Endodermal cell (in vitro differentiated cells): ENCODE results near the gene HTR2A. TPM values are rescaled to one million over a fixed set of nuclear protein-coding genes. Genes with fewer than 3 reads are reported as not detected.

ENCODE experiments used
- DNase-seq: peaks from one replicate; pipeline ENCODE4 v3.0.0-alpha.2; 2017
- H3K27ac ChIP-seq: 2 replicates; pipeline ENCODE4 v1.5.1; 2013; ENCODE audit warnings: mild to moderate bottlenecking, low read depth, low read length, moderate library complexity
- H3K27me3 ChIP-seq: 2 replicates; pipeline ENCODE4 v1.6.1; 2013; ENCODE audit warnings: mild to moderate bottlenecking, low read length, moderate library complexity; ENCODE audit not compliant: insufficient read depth, control insufficient read depth, poor library complexity, severe bottlenecking
- H3K36me3 ChIP-seq: 2 replicates; pipeline ENCODE4 v1.7.0; 2013; ENCODE audit warnings: mild to moderate bottlenecking, low read length, moderate library complexity; ENCODE audit not compliant: control insufficient read depth, insufficient read depth
- H3K4me1 ChIP-seq: one replicate; pipeline ENCODE4 v1.7.0; 2013; ENCODE audit warnings: low read length; ENCODE audit not compliant: control insufficient read depth, insufficient read depth
- H3K4me3 ChIP-seq: 2 replicates; pipeline ENCODE4 v1.5.1; 2013; ENCODE audit warnings: mild to moderate bottlenecking, low read length, moderate library complexity
- H3K9ac ChIP-seq: 2 replicates; pipeline ENCODE4 v1.6.1; 2013; ENCODE audit warnings: mild to moderate bottlenecking, low read length, moderate library complexity; ENCODE audit not compliant: poor library complexity, severe bottlenecking; ENCODE audit errors: extremely low read depth
- H3K9me3 ChIP-seq: 2 replicates; pipeline ENCODE4 v1.6.1; 2013; ENCODE audit warnings: mild to moderate bottlenecking, low read length, moderate library complexity; ENCODE audit not compliant: control insufficient read depth
- H3K27ac Mint-ChIP-seq: 2 replicates; pipeline ENCODE4 v1.8.0; 2020; ENCODE audit warnings: mixed read lengths
- H3K27me3 Mint-ChIP-seq: 2 replicates; pipeline ENCODE4 v1.8.0; 2021; ENCODE audit warnings: mild to moderate bottlenecking, mixed read lengths; ENCODE audit not compliant: insufficient read depth
- H3K36me3 Mint-ChIP-seq: 2 replicates; pipeline ENCODE4 v1.8.0; 2020; ENCODE audit warnings: low read depth, mixed read lengths
- H3K4me1 Mint-ChIP-seq: 2 replicates; pipeline ENCODE4 v1.8.0; 2020; ENCODE audit warnings: mixed read lengths
- H3K4me3 Mint-ChIP-seq: 2 replicates; pipeline ENCODE4 v1.8.0; 2020; ENCODE audit warnings: mild to moderate bottlenecking, moderate library complexity, mixed read lengths
- H3K9me3 Mint-ChIP-seq: 2 replicates; pipeline ENCODE4 v1.8.0; 2020; ENCODE audit warnings: mild to moderate bottlenecking, mixed read lengths
- CTCF ChIP-seq: fragments of 200-600 bp; sonication (generic); conservative IDR thresholded peaks from 2 replicates; pipeline ENCODE4 v1.5.0; 2021; ENCODE audit warnings: antibody characterized with exemption, mild to moderate bottlenecking
- WGBS, 2 experiments: methylation state at CpG; one replicate each; pipeline versions ENCODE4 v1.1.5 to v1.1.7; 2013; ENCODE audit warnings: missing lambda C conversion rate in 2 of 2, mixed read lengths in 1 of 2; ENCODE audit not compliant: insufficient coverage in 1 of 2, insufficient read length in 1 of 2; 5-methylcytosine and 5-hydroxymethylcytosine counted together
- total RNA-seq, 2 donors: library from RNA; stranded (reverse); fragmentation: NEBNext Ultra II Directional in 1 of 2; extraction: Animal tissue kit (Norgen Biotek cat#: 25700) in 1 of 2; gene quantifications; 2 replicates in 1 of 2; 3 replicates in 1 of 2; pipeline ENCODE4 v1.2.1, GENCODE V29; 2021

The HTR2A gene
- total RNA-seq, 2 donors from 2014 or later = not detected

GRCh38 chr13:46906405-46906804, 9.6 kb upstream of the HTR2A start:
- no peak for DNase-seq
- Histone ChIP-seq H3K27ac (no peak overlapping the region), H3K4me1 (no peaks in the 10 kb centered on the region), H3K4me3 (no peak overlapping the region), H3K36me3 (no peaks in the 10 kb centered on the region), H3K9me3 (no peaks in the 10 kb centered on the region), H3K9ac (no peak overlapping the region), H3K27me3 (no peaks in the 10 kb centered on the region)
- H3K9me3 Mint-ChIP-seq = no peaks in the 10 kb centered on the region
- H3K27ac Mint-ChIP-seq = no peak overlapping the region
- H3K36me3 Mint-ChIP-seq = no peaks in the 10 kb centered on the region
- H3K4me3 Mint-ChIP-seq = no peak overlapping the region
- no peak for TF ChIP-seq CTCF
- H3K4me1 Mint-ChIP-seq = no peaks in the 10 kb centered on the region
- no peaks in the 10 kb centered on the region for H3K27me3 Mint-ChIP-seq

- 86% methylated on average over 3 of the region's 3 CpGs; no CpG with 5 or more reads in 1 of the 2 experiments for WGBS, 2 experiments
- H3K4me1 ChIP-seq = no peaks in the 10 kb centered on the region
- Mint-ChIP-seq H3K27me3 (no peaks in the 10 kb centered on the region), H3K27ac (no peak overlapping the region), H3K4me3 (no peak overlapping the region), H3K9me3 (no peaks in the 10 kb centered on the region), H3K4me1 (no peaks in the 10 kb centered on the region), H3K36me3 (no peaks in the 10 kb centered on the region)
- no peaks in the 10 kb centered on the region for H3K36me3 ChIP-seq
- no peak overlapping the region for H3K27ac ChIP-seq
- no peak for DNase-seq
- no peaks in the 10 kb centered on the region for H3K9me3 ChIP-seq
- no peak overlapping the region for H3K4me3 ChIP-seq
- TF ChIP-seq CTCF = peak; percentile 69
- H3K27me3 ChIP-seq = no peaks in the 10 kb centered on the region
- no peak overlapping the region for H3K9ac ChIP-seq
Observed at GRCh38 chr13:46905249-46905648, 8.4 kb upstream of the HTR2A start.

GRCh38 chr13:46903748-46904147, 6.9 kb upstream of the HTR2A start:
- Mint-ChIP-seq H3K27ac (no peak overlapping the region), H3K9me3 (no peaks in the 10 kb centered on the region), H3K27me3 (no peaks in the 10 kb centered on the region), H3K4me3 (no peak overlapping the region), H3K36me3 (no peaks in the 10 kb centered on the region), H3K4me1 (no peaks in the 10 kb centered on the region)
- no peak for DNase-seq
- Histone ChIP-seq H3K4me1 (no peaks in the 10 kb centered on the region), H3K27me3 (no peaks in the 10 kb centered on the region), H3K4me3 (no peak overlapping the region), H3K27ac (no peak overlapping the region), H3K36me3 (no peaks in the 10 kb centered on the region), H3K9me3 (no peaks in the 10 kb centered on the region), H3K9ac (no peak overlapping the region)
- WGBS, 2 experiments = 70% methylated on average over 1 of the region's 1 CpG; no CpG with 5 or more reads in 1 of the 2 experiments
- TF ChIP-seq CTCF = no peak
